Tibial nerve (tissue), 4 donors: ENCODE measurements around the gene LRRC41. TPM values are rescaled to one million over a fixed set of nuclear protein-coding genes. Genes with fewer than 3 reads are reported as not detected.
"Not testable (repeated sequence)": the region's sequence is repeated elsewhere in the genome, so short reads cannot be mapped to it uniquely, and the experiment has no call there.

Experiments used
- DNase-seq, 2 donors: peaks; one replicate each; pipeline ENCODE4 v3.0.0-alpha.2; 2019; ENCODE audit warnings: low spot score in 2 of 2
- H3K27ac ChIP-seq, 4 donors: fragments of 200-600 bp; sonication (generic) in 3 of 4; one replicate each; pipeline ENCODE4 v1.5.1; 2017 to 2019; ENCODE audit warnings: mild to moderate bottlenecking in 1 of 4
- H3K27me3 ChIP-seq, 2 donors: fragments of 200-600 bp; sonication (generic) in 1 of 2; one replicate each; pipeline versions ENCODE4 v1.5.1 to v1.6.0; 2017 to 2019
- H3K36me3 ChIP-seq, 3 donors: fragments of 200-600 bp; sonication (generic); one replicate each; pipeline ENCODE4 v1.5.1; 2018 to 2019
- H3K4me1 ChIP-seq, 4 donors: fragments of 200-600 bp; sonication (generic) in 3 of 4; one replicate each; pipeline ENCODE4 v1.5.1; 2017 to 2019
- H3K4me3 ChIP-seq, 4 donors: fragments of 200-600 bp; sonication (generic) in 3 of 4; one replicate each; pipeline ENCODE4 v1.5.1; 2017 to 2019; ENCODE audit warnings: mild to moderate bottlenecking in 1 of 4, moderate library complexity in 1 of 4
- H3K9me3 ChIP-seq, 4 donors: fragments of 200-600 bp; sonication (generic) in 3 of 4; one replicate each; pipeline ENCODE4 v1.5.1; 2017 to 2019
- EP300 ChIP-seq, 2 donors: sonication (generic); formaldehyde crosslinking; IDR thresholded peaks; one replicate each; pipeline ENCODE4 v1.6.1; 2017; ENCODE audit warnings: antibody characterized with exemption in 2 of 2, mild to moderate bottlenecking in 1 of 2
- POLR2A ChIP-seq, 2 donors: fragments of 450-650 bp; IDR thresholded peaks; one replicate each; pipeline ENCODE4 v1.6.1; 2017; ENCODE audit warnings: antibody characterized with exemption in 2 of 2, mild to moderate bottlenecking in 2 of 2, moderate library complexity in 2 of 2
- WGBS, 2 donors: methylation state at CpG; one replicate each; pipeline ENCODE4 v1.1.5; 2018; 5-methylcytosine and 5-hydroxymethylcytosine counted together
- total RNA-seq, 4 donors: library from RNA; depleted of rRNA; stranded (reverse); fragments of >200 nt; gene quantifications; one replicate each; pipeline ENCODE4 v1.1.0, GENCODE V29; 2016
- TF ChIP-seq, protein P1 (sequence below), 5 experiments: fragments of 200-600 bp in 3 of 5; fragments of 450-650 bp in 2 of 5; sonication (generic) in 3 of 5; IDR thresholded peaks; one replicate each; pipeline ENCODE4 v1.5.1; 2016 to 2019; ENCODE audit warnings: antibody characterized with exemption in 5 of 5, mild to moderate bottlenecking in 3 of 5, moderate library complexity in 2 of 5

LRRC41 gene
- total RNA-seq, 4 donors from 2014 or later = 80.4 to 83.9 (median 83.2) TPM

- 87 to 94% methylated on average over 4 of the region's 4 CpGs for WGBS, 2 donors
Observed at GRCh38 chr1:46343351-46343695, 39.9 kb upstream of the LRRC41 start.

DNA sequence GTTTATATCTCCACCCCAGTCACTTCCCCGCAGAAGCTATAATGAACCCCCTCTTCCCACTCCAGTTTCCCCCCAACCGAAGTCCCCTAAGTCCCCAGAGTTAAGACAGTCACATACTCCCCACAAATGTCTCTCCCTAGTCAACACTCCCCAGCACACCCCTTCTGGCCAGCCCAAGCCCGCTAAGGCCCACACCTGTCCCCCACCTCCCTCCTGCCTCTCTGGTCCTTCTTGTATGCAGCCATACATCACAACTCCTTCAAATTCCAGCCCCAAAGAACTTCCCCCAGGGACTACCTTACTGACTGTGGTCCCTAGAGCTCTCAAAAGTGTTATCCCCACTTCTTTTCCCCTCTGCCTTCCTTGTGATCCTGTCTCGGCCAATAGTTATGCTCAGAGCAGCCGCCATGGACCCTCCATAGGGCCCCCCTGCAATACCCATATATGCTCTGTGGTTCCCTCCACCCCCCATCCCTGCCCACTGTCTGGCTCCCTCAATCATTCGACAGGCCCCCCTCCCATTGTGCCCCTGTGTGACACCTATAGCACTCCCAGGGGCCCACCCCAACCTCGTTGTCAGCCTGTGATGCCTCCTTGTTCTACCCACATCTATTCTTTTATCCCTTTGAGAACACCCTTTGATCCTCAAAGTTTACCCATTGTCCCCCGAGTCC lies 39.4 kb upstream of the LRRC41 start:
- Histone ChIP-seq H3K9me3 (no peaks in the 10 kb centered on the region), H3K4me3 (no peak overlapping the region), H3K27ac (peak overlapping the region in 2 of 4 donors; percentile 98 to 99), H3K36me3 (peaks cover 0 to 60% (median 8%) of the 10 kb centered on the region in 3 donors), H3K27me3 (no peaks in the 10 kb centered on the region), H3K4me1 (peaks cover 0 to 23% (median 8%) of the 10 kb centered on the region in 4 donors)
- TF ChIP-seq EP300 (IDR thresholded peaks at IDR 0.05) = no peak
- WGBS, 2 donors = 89 to 90% methylated on average over 8 of the region's 8 CpGs
- DNase-seq = no peak

More at GRCh38 chr1:46343351-46343695, 39.9 kb upstream of the LRRC41 start:
- H3K27me3 ChIP-seq = no peaks in the 10 kb centered on the region
- TF ChIP-seq, protein P1, sequence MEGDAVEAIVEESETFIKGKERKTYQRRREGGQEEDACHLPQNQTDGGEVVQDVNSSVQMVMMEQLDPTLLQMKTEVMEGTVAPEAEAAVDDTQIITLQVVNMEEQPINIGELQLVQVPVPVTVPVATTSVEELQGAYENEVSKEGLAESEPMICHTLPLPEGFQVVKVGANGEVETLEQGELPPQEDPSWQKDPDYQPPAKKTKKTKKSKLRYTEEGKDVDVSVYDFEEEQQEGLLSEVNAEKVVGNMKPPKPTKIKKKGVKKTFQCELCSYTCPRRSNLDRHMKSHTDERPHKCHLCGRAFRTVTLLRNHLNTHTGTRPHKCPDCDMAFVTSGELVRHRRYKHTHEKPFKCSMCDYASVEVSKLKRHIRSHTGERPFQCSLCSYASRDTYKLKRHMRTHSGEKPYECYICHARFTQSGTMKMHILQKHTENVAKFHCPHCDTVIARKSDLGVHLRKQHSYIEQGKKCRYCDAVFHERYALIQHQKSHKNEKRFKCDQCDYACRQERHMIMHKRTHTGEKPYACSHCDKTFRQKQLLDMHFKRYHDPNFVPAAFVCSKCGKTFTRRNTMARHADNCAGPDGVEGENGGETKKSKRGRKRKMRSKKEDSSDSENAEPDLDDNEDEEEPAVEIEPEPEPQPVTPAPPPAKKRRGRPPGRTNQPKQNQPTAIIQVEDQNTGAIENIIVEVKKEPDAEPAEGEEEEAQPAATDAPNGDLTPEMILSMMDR (IDR thresholded peaks at IDR 0.05) = no peak
- TF ChIP-seq POLR2A (IDR thresholded peaks at IDR 0.05) (no peak), EP300 (IDR thresholded peaks at IDR 0.05) (no peak)
- no peak for DNase-seq
- H3K36me3 ChIP-seq = peaks cover 0 to 65% (median 8%) of the 10 kb centered on the region in 3 donors
- H3K27ac ChIP-seq = peak overlapping the region in 1 of 4 donors; percentile 99
- peaks cover 0 to 28% (median 8%) of the 10 kb centered on the region in 4 donors for H3K4me1 ChIP-seq
- no peaks in the 10 kb centered on the region for H3K9me3 ChIP-seq
- no peak overlapping the region for H3K4me3 ChIP-seq

DNA sequence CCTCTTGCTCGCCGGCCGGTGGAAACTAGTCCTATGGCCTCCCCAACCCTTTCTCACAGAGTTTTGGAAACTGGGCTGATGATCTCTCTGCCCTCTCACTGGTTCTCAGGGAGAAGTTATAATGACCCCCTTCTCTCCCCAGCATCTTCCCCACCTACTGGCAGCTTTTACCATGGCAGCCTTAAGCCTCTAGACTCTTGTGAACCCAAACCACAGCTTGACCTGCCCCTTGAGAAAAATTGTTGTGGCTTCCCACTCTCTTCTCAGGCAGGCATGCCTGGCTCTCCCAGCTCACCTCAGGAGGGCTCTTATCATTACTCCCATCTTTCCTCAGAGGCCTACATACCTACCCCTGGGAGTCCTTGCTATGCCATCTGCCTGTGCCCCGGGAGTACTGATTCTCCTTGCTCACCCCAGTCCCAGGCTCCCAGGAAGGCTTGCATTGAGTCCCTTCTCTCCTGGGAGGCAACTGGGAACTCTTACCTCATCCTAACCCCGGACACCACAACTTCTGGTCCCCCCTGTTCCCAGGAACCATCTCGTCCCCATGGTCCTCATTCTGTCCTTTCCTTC lies 38.8 kb upstream of the LRRC41 start:
- Histone ChIP-seq H3K36me3 (peaks cover 0 to 54% (median 8%) of the 10 kb centered on the region in 3 donors), H3K27me3 (no peaks in the 10 kb centered on the region), H3K27ac (peak overlapping the region; percentile 96 to 99 (median 98)), H3K9me3 (no peaks in the 10 kb centered on the region), H3K4me3 (no peak overlapping the region), H3K4me1 (peaks cover 0 to 23% (median 8%) of the 10 kb centered on the region in 4 donors)
- WGBS, 2 donors = 89 to 93% methylated on average over 6 of the region's 6 CpGs
- no peak for DNase-seq
- TF ChIP-seq POLR2A (IDR thresholded peaks at IDR 0.05) = no peak
- TF ChIP-seq, protein P1 (IDR thresholded peaks at IDR 0.05) = peak in 1 of 5 experiments; percentile 14

- TF ChIP-seq, protein P1 (IDR thresholded peaks at IDR 0.05) = no peak
- peak overlapping the region; percentile 96 to 99 (median 98) for H3K27ac ChIP-seq
- H3K27me3 ChIP-seq = no peaks in the 10 kb centered on the region
- 50 to 52% methylated on average over 31 of the region's 31 CpGs for WGBS, 2 donors
- H3K36me3 ChIP-seq = peaks cover 0 to 46% (median 8%) of the 10 kb centered on the region in 3 donors
- no peak for DNase-seq
- peaks cover 0 to 23% (median 8%) of the 10 kb centered on the region in 4 donors for H3K4me1 ChIP-seq
- H3K4me3 ChIP-seq = peak overlapping the region; percentile 47 to 88 (median 73)
- no peaks in the 10 kb centered on the region for H3K9me3 ChIP-seq
Observed at GRCh38 chr1:46341222-46342083, 38.0 kb upstream of the LRRC41 start.

DNA sequence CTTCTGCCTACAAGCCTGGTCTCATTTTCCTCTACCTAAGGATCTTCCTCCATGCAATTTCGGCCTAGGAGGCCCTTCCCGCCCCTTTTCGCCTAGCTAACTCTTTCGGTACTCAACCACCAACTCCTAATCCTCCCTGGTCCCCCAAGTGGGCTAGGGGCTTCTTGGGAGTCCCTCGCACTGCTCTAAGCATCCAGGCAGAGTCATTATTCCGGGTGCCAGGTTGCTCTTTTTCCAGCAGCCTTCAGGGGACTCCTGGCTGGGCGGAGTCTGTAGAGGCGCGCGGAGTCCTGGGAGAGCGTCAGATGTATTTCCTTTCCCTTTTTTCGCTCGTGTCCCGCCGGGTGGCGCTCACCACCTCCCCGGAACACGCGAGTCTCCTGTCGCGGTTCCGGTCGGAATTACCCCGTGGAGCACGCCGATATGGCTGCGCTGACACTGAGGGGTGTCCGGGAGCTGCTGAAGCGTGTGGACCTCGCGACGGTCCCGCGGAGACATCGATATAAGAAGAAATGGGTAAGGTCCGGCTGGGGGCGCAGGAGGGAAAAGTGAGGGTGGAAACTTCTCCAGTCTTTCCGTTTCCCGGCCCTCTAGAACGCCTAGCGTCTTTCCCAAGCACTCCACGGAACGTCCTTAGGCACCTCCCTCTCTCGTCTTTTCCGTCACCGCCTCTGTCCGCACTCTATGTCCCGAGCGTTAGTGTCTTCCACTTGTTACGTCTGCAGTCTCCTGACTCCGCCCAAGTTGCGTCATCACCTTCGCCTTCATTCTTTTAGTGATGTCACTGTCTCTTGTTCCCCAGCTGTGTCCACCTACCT lies 37.2 kb upstream of the LRRC41 start, which contains the start of gene NSUN4:
TSS of gene NSUN4 (plus strand) at position 404 of the 818 bp plus-strand sequence. CDS start at position 424, 20 bp downstream.
- Histone ChIP-seq H3K4me3 (peak within 1 kb of the TSS; percentile 47 to 88 (median 73)), H3K27ac (peak within 1 kb of the TSS; percentile 96 to 99 (median 98)), H3K4me1 (peaks cover 0 to 23% (median 8%) of the 10 kb centered on the region in 4 donors), H3K27me3 (no peaks in the 10 kb centered on the region), H3K36me3 (peaks cover 0 to 39% (median 8%) of the 10 kb centered on the region in 3 donors), H3K9me3 (no peaks in the 10 kb centered on the region)
- TF ChIP-seq EP300 (IDR thresholded peaks at IDR 0.05) = peak; percentile 91 to 97
- TF ChIP-seq POLR2A (IDR thresholded peaks at IDR 0.05) = peak; percentile 71 to 90
- TF ChIP-seq, protein P1 (IDR thresholded peaks at IDR 0.05) = peak; percentile 62 to 90 (median 76)
- whole genome bisulfite sequencing, 2 donors = 0 to 1% methylated on average over 53 of the region's 53 CpGs
- DNase-seq = peak; percentile 90 to 95

DNA sequence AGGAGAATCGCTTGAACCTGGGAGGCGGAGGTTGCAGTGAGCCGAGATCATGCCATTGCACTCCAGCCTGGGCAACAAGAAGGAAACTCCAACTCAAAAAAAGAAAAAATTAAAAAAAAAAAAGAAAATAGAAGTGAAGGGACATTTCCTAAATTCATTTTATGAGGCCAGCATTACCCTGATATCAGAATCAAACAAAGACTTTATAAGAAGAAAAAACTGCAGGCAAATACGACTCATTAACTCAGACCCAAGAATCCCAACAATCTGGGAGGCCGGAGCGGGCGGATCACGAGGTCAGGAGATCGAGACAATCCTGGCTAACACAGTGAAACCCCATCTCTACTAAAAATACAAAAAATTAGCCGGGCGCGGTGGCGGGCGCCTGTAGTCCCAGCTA lies 34.0 kb upstream of the LRRC41 start:
- H3K4me3 ChIP-seq, H3K36me3 ChIP-seq, H3K27ac ChIP-seq, H3K27me3 ChIP-seq, H3K9me3 ChIP-seq, DNase-seq: not testable (repeated sequence)
- WGBS, 2 donors = 92 to 96% methylated on average over 14 of the region's 14 CpGs
- peaks cover 0 to 22% (median 8%) of the 10 kb centered on the region in 4 donors for H3K4me1 ChIP-seq
